Measurements from ENCODE around the gene UBE2L3.
A peak's percentile ranks its signal among the peaks of the same experiment; 100 is the strongest.
"Not testable (repeated sequence)": the region's sequence is repeated elsewhere in the genome, so short reads cannot be mapped to it uniquely, and the experiment has no call there.

Gene UBE2L3

DNA sequence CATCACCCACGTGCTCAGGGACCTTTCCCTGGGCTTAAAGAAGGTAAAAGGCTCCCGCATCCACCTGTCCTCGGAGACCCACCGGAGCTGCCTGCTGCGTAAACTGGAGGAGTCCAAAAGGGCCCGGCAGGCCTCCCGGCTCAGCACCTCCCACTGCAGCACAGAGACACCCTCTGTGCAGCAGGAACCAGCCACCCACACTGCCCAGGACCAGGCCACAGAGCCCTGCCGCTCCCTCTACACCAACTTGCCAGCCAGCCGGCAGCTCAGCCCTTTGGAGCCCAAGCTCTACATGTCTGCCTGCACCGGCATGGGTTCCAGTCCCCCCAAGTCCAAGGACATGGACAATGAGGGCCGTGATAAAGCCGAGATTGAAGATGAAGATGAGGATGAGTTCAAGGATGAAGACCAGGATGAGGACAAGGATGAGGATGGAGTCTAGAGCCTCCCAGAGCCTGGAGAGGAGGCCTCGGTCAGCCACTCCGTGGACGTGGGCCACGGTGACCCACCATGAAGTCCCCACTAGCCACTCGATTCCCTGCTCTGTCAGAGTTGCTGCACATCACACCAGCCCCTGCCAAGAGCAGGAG is 69.2 kb downstream of the UBE2L3 start:
- peaks cover 4% of the 10 kb centered on the region for H3K4me1 ChIP-seq (ENCODE audit: control insufficient read depth, insufficient read depth, low read length, poor library complexity, severe bottlenecking)
- H3K9me3 ChIP-seq (ENCODE audit: control insufficient read depth, low read length): no peaks in the 10 kb centered on the region
- no peak overlapping the region for H3K27ac ChIP-seq (ENCODE audit: insufficient read depth, low read length, poor library complexity, severe bottlenecking)
- no peak for DNase-seq
- H3K4me3 ChIP-seq (ENCODE audit: insufficient read depth, low read depth, low read length, poor library complexity, severe bottlenecking): no peak overlapping the region
- H3K27me3 ChIP-seq (replicated peaks; ENCODE audit: control insufficient read depth, insufficient read depth, low read length, poor library complexity, severe bottlenecking): no peaks in the 10 kb centered on the region
- H3K36me3 ChIP-seq (ENCODE audit: control insufficient read depth, insufficient read depth, low read length): no peaks in the 10 kb centered on the region

DNA sequence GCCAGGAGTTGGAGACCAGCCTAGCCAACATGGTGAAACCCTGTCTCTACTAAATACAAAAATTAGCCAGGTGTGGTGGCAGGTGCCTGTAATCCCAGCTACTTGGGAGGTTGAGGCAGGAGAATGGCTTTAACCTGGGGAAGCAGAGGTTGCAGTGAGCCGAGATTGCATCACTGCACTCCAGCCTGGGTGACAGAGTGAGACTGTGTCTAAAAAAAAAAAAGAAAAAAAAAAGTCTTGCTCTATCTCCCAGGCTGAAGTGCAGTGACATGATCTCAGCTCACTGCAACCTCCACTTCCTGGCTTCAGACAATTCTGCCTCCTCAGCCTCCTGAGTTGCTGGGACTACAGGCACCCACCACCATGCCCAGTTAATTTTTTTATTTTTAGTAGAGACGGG is 69.9 kb downstream of the UBE2L3 start:
- not testable (repeated sequence) for H3K4me3 ChIP-seq (ENCODE audit: insufficient read depth, low read depth, low read length, poor library complexity, severe bottlenecking); H3K27ac ChIP-seq (ENCODE audit: insufficient read depth, low read length, poor library complexity, severe bottlenecking); H3K9me3 ChIP-seq (ENCODE audit: control insufficient read depth, low read length); H3K27me3 ChIP-seq (replicated peaks; ENCODE audit: control insufficient read depth, insufficient read depth, low read length, poor library complexity, severe bottlenecking); H3K36me3 ChIP-seq (ENCODE audit: control insufficient read depth, insufficient read depth, low read length); H3K4me1 ChIP-seq (ENCODE audit: control insufficient read depth, insufficient read depth, low read length, poor library complexity, severe bottlenecking); DNase-seq

DNA sequence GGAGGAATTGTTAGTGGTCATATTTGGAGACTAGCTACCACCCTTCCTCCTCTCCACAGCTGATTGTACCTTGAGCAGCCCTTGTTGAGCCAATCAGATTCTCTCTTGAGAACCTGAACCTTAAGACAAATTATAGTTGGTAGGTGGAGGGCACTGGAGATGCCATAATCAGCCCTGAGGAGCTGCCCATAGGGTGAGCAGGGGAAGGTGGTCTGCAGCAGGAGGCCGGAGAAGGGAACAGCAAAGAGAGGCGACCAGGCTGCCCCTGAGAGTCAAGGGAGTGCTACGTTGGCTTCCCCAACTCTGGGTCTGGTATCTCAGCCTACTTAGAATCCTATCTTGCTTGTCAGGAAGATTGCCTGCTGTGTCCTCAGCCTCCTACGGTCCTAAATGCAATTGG is 71.8 kb downstream of the UBE2L3 start:
- H3K4me3 ChIP-seq (ENCODE audit: insufficient read depth, low read depth, low read length, poor library complexity, severe bottlenecking): no peak overlapping the region
- no peaks in the 10 kb centered on the region for H3K9me3 ChIP-seq (ENCODE audit: control insufficient read depth, low read length)
- no peak for DNase-seq
- no peaks in the 10 kb centered on the region for H3K36me3 ChIP-seq (ENCODE audit: control insufficient read depth, insufficient read depth, low read length)
- no peaks in the 10 kb centered on the region for H3K27me3 ChIP-seq (replicated peaks; ENCODE audit: control insufficient read depth, insufficient read depth, low read length, poor library complexity, severe bottlenecking)
- H3K27ac ChIP-seq (ENCODE audit: insufficient read depth, low read length, poor library complexity, severe bottlenecking): no peak overlapping the region
- peaks cover 18% of the 10 kb centered on the region for H3K4me1 ChIP-seq (ENCODE audit: control insufficient read depth, insufficient read depth, low read length, poor library complexity, severe bottlenecking)

DNA sequence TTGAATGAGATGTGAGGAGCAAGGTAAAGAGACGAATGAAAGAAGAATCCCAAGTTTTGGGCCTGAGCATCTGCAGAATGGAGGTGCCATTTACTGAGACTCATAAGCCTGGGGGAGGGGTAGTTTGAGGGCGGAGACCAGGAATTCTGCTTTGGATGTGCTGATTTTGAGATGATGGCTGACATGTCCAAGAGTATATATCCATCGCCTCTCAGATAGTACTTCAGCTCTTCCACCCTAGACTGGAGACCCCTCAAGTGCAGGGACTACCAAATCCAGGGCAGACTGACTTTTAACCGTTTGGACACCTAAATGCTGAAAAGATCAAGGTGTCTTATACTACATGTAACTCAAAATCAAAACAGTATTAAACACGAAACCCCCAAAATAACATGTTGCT is 73.3 kb downstream of the UBE2L3 start:
- Histone ChIP-seq H3K4me3 (ENCODE audit: insufficient read depth, low read depth, low read length, poor library complexity, severe bottlenecking) (no peak overlapping the region), H3K27ac (ENCODE audit: insufficient read depth, low read length, poor library complexity, severe bottlenecking) (no peak overlapping the region), H3K36me3 (ENCODE audit: control insufficient read depth, insufficient read depth, low read length) (no peaks in the 10 kb centered on the region), H3K4me1 (ENCODE audit: control insufficient read depth, insufficient read depth, low read length, poor library complexity, severe bottlenecking) (peaks cover 18% of the 10 kb centered on the region), H3K27me3 (replicated peaks; ENCODE audit: control insufficient read depth, insufficient read depth, low read length, poor library complexity, severe bottlenecking) (no peaks in the 10 kb centered on the region), H3K9me3 (ENCODE audit: control insufficient read depth, low read length) (no peaks in the 10 kb centered on the region)
- no peak for DNase-seq

DNA sequence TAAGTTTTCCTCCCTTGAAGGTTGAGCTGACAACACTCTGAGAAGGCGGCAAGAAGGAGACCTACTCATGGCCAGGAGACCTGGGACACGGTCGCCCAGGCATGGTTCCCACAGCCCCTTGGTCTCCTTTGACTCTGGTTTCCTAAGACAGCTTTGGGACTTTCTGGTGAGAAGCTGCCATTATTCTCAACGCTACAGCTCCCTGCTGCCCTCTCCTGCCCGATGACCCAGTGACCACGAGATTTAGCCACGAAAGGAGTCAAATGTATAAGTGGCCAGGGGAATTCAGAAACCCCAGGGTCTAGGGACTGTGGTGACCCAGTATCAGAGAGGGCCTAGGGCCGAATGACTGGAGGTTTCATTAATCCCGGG is 73.9 kb downstream of the UBE2L3 start:
- H3K36me3 ChIP-seq (ENCODE audit: control insufficient read depth, insufficient read depth, low read length): no peaks in the 10 kb centered on the region
- DNase-seq: no peak
- H3K27me3 ChIP-seq (replicated peaks; ENCODE audit: control insufficient read depth, insufficient read depth, low read length, poor library complexity, severe bottlenecking): no peaks in the 10 kb centered on the region
- peaks cover 18% of the 10 kb centered on the region for H3K4me1 ChIP-seq (ENCODE audit: control insufficient read depth, insufficient read depth, low read length, poor library complexity, severe bottlenecking)
- H3K9me3 ChIP-seq (ENCODE audit: control insufficient read depth, low read length): no peaks in the 10 kb centered on the region
- H3K27ac ChIP-seq (ENCODE audit: insufficient read depth, low read length, poor library complexity, severe bottlenecking): peak overlapping the region; percentile 33
- peak overlapping the region; percentile 54 for H3K4me3 ChIP-seq (ENCODE audit: insufficient read depth, low read depth, low read length, poor library complexity, severe bottlenecking)

DNA sequence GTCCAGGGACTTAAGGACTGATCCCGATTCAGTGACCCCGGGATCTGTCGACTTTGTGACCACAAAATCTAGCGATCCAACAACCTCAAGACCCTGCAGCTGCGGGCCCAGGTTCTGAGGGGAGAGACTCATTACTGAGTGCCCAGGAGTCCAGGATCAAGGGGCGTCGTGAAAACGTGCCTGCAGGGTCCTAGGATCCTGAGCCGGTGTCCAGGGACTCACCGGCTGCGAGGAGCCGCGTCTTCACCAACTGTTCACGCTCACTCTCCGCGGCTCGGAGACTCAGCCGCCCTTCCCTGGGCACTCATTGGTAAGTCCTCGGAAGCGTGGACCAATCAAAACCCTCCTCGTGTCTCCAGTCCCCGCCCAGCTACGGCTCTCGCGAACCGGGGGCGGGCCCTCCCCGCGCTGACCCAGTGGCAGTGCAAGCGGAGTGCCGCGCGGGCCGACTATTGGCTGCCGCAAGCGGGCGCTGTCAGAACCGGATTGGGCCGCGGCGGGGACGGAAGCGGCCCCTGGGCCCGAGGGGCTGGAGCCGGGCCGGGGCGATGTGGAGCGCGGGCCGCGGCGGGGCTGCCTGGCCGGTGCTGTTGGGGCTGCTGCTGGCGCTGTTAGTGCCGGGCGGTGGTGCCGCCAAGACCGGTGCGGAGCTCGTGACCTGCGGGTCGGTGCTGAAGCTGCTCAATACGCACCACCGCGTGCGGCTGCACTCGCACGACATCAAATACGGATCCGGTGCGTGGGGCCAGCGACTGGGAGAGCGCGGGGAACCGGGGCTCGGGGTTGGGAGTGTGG is 74.5 kb downstream of the UBE2L3 start, which contains the start of gene SDF2L1:
TSS of gene SDF2L1 (plus strand) at position 514 of the 795 bp plus-strand sequence. CDS start at position 549, 35 bp downstream.
- no peaks in the 10 kb centered on the region for H3K27me3 ChIP-seq (replicated peaks; ENCODE audit: control insufficient read depth, insufficient read depth, low read length, poor library complexity, severe bottlenecking)
- H3K4me3 ChIP-seq (ENCODE audit: insufficient read depth, low read depth, low read length, poor library complexity, severe bottlenecking): peak within 1 kb of the TSS; percentile 54
- H3K9me3 ChIP-seq (ENCODE audit: control insufficient read depth, low read length): no peaks in the 10 kb centered on the region
- peak; percentile 96 to 98 (median 97) for DNase-seq
- peaks cover 24% of the 10 kb centered on the region for H3K4me1 ChIP-seq (ENCODE audit: control insufficient read depth, insufficient read depth, low read length, poor library complexity, severe bottlenecking)
- H3K27ac ChIP-seq (ENCODE audit: insufficient read depth, low read length, poor library complexity, severe bottlenecking): peak within 1 kb of the TSS; percentile 68
- H3K36me3 ChIP-seq (ENCODE audit: control insufficient read depth, insufficient read depth, low read length): no peaks in the 10 kb centered on the region

DNA sequence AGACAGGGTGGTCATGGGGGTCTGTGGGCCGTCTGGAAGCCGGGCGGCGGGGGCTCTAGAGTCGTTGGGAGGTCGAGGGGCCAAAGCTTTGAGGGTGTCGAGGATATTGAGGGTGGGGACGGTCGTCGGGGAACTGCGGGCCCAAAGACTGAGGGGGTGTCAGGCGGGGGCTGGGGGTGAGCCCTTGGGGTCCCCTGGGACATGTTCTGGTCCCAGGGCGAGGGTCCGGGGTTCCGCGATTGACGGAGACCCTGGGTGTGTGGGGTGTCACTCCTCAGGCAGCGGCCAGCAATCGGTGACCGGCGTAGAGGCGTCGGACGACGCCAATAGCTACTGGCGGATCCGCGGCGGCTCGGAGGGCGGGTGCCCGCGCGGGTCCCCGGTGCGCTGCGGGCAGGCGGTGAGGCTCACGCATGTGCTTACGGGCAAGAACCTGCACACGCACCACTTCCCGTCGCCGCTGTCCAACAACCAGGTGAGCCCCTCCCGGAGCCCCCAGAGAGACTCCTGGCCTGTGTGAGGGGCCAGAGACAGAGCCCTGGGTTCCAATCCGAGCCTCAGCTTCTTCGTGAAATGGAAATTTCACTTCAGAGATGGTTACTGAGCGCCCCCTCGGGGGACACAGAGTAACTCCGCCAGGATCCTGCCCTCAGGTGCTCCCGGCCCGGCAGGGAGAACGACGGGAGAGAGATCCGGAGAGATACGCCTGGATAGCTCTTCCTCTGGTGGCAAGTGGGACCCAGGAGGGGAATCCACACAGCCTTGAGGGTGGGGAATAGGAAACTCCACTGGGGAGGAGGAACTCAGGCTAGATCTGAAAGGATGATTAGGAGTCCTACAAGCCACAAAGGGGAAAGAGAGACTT is 75.3 kb downstream of the UBE2L3 start:
- H3K9me3 ChIP-seq (ENCODE audit: control insufficient read depth, low read length): no peaks in the 10 kb centered on the region
- peaks cover 24% of the 10 kb centered on the region for H3K4me1 ChIP-seq (ENCODE audit: control insufficient read depth, insufficient read depth, low read length, poor library complexity, severe bottlenecking)
- H3K4me3 ChIP-seq (ENCODE audit: insufficient read depth, low read depth, low read length, poor library complexity, severe bottlenecking): peak overlapping the region; percentile 54
- peak overlapping the region; percentile 68 for H3K27ac ChIP-seq (ENCODE audit: insufficient read depth, low read length, poor library complexity, severe bottlenecking)
- H3K36me3 ChIP-seq (ENCODE audit: control insufficient read depth, insufficient read depth, low read length): no peaks in the 10 kb centered on the region
- no peaks in the 10 kb centered on the region for H3K27me3 ChIP-seq (replicated peaks; ENCODE audit: control insufficient read depth, insufficient read depth, low read length, poor library complexity, severe bottlenecking)
- peak in 2 of 3 donors; percentile 25 to 34 for DNase-seq

DNA sequence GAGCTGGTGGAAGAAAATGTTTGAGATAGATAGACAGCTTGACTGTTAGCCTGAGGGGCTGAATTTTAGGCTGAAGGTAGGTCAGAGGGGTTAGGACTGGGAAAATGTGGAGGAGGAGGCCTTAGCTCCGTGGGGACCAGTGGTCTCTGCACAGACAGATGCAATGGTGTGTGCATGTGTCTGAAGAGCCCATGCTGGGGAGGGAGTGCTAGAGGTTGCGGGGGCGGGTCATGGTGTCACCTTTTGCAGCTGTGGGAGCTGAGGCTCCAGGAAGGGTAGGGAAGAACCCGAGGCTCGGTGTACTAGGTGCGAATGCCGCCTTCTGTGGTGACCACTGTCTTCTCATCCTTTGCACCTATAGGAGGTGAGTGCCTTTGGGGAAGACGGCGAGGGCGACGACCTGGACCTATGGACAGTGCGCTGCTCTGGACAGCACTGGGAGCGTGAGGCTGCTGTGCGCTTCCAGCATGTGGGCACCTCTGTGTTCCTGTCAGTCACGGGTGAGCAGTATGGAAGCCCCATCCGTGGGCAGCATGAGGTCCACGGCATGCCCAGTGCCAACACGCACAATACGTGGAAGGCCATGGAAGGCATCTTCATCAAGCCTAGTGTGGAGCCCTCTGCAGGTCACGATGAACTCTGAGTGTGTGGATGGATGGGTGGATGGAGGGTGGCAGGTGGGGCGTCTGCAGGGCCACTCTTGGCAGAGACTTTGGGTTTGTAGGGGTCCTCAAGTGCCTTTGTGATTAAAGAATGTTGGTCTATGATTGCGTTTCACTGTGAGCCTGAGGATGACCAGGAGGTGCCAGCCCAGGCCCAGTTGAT is 76.2 kb downstream of the UBE2L3 start:
- no peak overlapping the region for H3K27ac ChIP-seq (ENCODE audit: insufficient read depth, low read length, poor library complexity, severe bottlenecking)
- H3K4me3 ChIP-seq (ENCODE audit: insufficient read depth, low read depth, low read length, poor library complexity, severe bottlenecking): no peak overlapping the region
- peaks cover 24% of the 10 kb centered on the region for H3K4me1 ChIP-seq (ENCODE audit: control insufficient read depth, insufficient read depth, low read length, poor library complexity, severe bottlenecking)
- H3K9me3 ChIP-seq (ENCODE audit: control insufficient read depth, low read length): no peaks in the 10 kb centered on the region
- H3K27me3 ChIP-seq (replicated peaks; ENCODE audit: control insufficient read depth, insufficient read depth, low read length, poor library complexity, severe bottlenecking): no peaks in the 10 kb centered on the region
- H3K36me3 ChIP-seq (ENCODE audit: control insufficient read depth, insufficient read depth, low read length): no peaks in the 10 kb centered on the region
- no peak for DNase-seq

DNA sequence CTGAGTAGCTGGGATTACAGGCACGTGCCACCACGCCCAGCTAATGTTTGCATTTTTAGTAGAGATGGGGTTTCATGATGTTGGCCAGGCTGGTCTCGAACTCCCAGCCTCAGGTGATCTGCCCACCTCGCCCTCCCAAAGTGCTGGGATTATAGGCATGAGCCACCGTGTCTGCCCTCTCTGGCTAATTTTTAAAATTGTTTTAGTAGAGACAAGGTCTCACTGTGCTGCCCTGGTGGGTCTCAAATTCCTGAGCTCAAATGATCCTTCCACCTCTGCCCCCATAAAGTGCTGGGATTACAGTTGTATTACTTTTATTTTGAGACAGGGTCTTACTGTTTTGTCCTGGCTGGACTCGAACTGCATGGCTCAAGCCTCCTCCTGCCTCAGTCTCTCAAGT is 78.0 kb downstream of the UBE2L3 start:
- not testable (repeated sequence) for H3K9me3 ChIP-seq (ENCODE audit: control insufficient read depth, low read length); DNase-seq; H3K4me3 ChIP-seq (ENCODE audit: insufficient read depth, low read depth, low read length, poor library complexity, severe bottlenecking); H3K27me3 ChIP-seq (replicated peaks; ENCODE audit: control insufficient read depth, insufficient read depth, low read length, poor library complexity, severe bottlenecking); H3K27ac ChIP-seq (ENCODE audit: insufficient read depth, low read length, poor library complexity, severe bottlenecking); H3K36me3 ChIP-seq (ENCODE audit: control insufficient read depth, insufficient read depth, low read length)
- peaks cover 24% of the 10 kb centered on the region for H3K4me1 ChIP-seq (ENCODE audit: control insufficient read depth, insufficient read depth, low read length, poor library complexity, severe bottlenecking)
